GM10266 (cell line): Measurements from ENCODE around the gene KRT31.

Experiments
- DNase-seq: peaks from one replicate; pipeline ENCODE4 v3.0.0; 2012; ENCODE audit errors: extremely low spot score
- TF ChIP-seq, protein P1 (sequence below): IDR thresholded peaks from 2 replicates; pipeline ENCODE4 v1.5.1; 2012; ENCODE audit warnings: mild to moderate bottlenecking, low read depth; ENCODE audit not compliant: control insufficient read depth, insufficient read depth; ENCODE audit errors: missing control alignments

Gene KRT31

DNA sequence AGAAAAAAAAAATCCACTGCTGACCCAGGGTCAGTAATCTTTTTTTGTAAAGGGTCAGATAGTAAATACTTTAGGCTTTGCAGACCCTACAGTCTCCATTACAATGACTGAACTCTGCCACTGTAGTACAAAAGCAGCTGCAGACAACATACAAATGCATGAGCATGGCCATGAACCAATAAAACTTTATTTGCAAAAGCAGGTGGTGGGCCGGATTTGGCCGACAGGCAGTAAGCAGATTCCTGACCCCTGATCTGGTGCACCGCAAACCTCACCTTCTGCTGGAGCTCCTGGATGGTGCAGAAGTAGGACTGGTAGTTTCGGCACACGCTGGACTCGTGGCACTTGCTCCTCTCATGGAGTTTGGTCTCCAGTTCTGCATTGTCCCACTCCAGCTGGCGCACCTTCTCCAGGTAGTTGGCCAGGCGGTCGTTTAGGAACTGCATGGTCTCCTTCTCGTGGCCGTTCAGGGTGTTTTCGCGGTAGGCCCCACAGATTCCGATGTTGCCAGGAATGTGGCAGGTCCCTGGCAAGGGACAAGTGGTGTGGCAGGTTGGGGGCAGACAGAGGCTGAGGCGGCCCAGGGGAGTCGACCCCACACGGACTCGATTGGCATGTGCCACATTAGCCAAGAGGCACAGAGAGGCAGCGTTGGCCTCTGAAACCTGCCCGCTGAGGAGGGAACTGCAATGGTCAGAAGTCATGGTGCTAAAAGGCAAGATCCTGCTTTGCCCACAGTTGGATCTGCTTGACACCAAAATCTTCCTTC lies 13.8 kb upstream of the KRT31 start:
- TF ChIP-seq, protein P1, sequence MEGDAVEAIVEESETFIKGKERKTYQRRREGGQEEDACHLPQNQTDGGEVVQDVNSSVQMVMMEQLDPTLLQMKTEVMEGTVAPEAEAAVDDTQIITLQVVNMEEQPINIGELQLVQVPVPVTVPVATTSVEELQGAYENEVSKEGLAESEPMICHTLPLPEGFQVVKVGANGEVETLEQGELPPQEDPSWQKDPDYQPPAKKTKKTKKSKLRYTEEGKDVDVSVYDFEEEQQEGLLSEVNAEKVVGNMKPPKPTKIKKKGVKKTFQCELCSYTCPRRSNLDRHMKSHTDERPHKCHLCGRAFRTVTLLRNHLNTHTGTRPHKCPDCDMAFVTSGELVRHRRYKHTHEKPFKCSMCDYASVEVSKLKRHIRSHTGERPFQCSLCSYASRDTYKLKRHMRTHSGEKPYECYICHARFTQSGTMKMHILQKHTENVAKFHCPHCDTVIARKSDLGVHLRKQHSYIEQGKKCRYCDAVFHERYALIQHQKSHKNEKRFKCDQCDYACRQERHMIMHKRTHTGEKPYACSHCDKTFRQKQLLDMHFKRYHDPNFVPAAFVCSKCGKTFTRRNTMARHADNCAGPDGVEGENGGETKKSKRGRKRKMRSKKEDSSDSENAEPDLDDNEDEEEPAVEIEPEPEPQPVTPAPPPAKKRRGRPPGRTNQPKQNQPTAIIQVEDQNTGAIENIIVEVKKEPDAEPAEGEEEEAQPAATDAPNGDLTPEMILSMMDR = no peak
- no peak for DNase-seq

DNA sequence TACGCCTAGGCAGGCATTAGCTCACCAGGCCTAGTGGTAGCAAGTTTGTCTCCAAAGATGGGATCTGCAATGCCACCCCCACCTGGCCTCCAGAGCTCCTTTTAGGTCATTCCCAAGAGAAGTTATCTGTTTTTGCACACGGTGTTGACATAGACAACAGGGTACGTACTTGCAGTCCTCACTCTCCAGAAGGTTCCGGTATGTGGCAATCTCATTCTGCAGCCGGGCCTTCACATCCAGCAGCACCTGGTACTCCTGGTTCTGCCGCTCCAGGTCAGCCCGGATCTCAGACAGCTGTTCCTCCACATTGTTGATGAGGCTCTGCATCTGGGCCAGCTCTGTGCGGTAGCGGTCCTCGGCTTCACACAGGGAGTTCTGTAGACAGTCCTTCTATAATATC lies 9.8 kb upstream of the KRT31 start:
- no peak for DNase-seq

DNA sequence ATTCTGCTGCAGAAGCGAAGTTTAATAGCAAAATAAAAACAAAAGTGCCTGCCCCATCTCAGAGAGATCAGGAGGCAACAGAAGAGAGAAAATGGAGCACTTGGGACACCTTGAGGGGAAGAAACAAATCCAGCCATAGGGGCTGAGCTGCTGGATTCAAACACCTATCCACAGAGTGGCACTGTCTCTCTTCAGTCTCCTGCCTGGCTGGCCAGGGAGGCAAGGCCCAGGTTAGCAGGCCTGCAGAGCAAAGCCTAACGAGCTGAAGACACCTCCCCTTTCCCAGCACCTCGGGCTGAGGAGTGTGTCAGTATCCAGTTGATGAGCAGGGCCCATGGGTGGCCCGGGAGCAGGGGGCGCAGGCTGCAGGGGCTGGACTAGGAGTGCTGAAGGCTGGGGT lies 8.8 kb upstream of the KRT31 start:
- no peak for DNase-seq
- TF ChIP-seq, protein P1 = no peak

More for the DNA sequence above, 9.8 kb upstream of the KRT31 start:
- TF ChIP-seq, protein P1 = no peak

DNA sequence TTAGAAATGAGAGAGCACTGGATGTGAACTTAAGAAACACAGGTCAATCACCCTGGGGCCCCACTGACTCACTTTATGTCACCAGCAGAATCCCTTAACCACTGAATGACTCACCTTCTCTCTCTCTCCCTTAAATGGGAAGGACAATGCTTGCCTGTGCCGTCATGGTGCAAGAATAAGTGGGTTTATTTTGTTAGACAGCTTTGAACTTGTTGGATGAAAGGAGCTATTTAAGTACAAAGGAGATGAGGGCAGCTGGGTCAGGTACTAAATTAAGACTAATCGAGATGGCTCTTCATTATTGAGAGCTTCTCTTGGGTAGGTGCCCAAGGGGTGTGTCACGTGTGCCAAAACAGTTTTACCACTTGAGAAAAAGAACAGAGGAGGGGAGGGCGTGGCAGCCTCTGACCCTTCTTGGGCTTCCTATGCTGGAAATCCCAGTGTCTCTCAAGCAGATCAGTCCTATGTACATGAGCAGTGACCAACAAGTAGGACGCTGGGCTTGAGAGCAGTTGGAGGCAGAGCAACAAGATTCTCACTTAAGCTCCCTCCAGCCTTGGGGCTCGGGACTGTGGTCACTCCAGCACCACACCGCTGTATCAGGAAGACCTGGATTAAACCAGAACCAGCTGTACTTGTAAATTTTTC lies 6.7 kb upstream of the KRT31 start:
- DNase-seq = no peak
- TF ChIP-seq, protein P1 = no peak

DNA sequence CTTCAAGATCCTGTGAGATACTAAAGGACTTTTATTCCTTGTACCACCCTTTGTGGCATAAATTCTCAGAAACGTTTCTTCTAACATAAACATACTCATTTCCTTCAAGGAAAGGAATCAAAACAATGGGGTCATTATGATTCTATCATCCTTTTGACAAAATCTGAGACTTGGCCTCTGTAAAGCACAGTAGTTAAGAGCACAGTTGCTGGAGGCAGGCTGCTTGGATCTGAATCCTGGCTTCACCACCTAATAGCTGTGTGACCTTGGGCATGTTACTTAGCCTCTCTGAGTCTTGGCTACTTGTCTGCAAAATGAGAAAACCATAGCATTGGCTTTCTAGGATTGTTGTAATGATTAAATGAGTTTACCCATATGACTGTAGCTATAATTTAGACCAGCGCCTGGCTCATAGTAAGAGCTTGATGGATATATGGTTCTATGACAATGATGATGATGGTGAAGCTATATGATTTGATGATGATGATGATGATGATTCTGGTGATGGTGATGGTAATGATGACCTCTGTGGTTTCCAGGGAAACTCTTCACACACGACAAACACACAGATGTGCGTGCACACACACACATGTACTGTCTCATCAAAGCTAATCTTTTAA lies 6.1 kb upstream of the KRT31 start:
- TF ChIP-seq, protein P1 = no peak
- no peak for DNase-seq

DNA sequence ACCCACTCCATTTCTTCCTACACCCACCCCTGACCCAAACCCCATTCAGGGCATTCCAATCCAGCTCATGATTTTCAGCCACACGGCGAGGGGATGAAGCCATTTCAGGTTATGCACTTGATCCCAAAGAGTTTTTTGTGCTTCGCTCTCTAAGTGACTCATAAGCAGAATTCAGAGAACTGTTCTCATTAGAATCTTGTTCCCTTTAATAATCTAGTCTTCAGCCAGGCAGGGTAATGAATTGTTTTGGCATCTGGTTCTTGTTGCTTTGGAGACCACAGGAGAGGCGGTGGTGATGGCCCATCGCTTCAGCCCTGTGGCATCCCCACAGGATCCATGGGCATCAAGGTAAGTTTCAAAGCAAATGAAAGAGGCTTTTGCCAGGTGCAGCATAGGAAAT lies 4.8 kb upstream of the KRT31 start:
- DNase-seq = no peak
- TF ChIP-seq, protein P1 = no peak

DNA sequence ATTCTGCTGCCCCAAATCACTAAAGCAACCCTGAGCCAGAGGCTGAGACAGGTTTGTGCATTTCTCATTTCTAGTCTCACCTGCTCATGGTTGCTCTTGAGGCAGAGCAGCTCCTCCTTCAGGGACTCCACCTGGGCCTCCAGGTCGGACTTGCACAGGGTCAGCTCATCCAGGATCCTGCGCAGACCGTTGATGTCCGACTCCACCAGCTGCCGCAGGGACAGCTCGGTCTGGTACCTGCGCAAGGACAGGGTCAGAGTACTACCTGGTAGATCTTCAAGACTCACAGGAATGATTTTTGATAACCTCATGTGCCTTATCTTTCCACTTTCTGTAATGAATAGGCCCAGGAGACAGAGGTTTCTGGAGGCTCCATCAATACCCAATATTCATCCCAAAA lies 1.1 kb downstream of the KRT31 start:
- no peak for DNase-seq
- TF ChIP-seq, protein P1 = no peak
